ENCODE measurements around the gene TECPR2. TPM values are rescaled to one million over a fixed set of nuclear protein-coding genes. Genes with fewer than 3 reads are reported as not detected.

TECPR2 gene
- total and polyA plus RNA-seq, 4 experiments from 2014 or later: 0.89 to 12.6 (median 7.8) TPM

DNA sequence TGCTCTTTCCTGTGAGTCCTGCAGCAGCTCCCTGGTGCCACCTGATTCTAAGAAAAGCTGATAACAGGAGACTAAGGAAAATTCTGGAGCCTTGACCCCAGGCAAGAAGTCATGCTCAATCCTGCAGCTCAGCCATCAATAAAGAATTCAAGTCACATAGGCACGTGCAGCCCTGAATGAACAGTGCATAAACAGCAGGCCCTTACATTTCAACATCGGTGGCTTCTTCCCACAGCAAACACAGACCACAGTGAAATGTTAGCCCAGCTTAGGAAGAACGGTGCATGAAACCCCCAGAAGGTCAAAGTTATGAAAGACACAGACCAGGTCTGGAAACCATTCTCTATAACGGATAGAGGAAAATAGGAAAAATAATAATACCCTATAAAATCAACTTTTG lies 10.5 kb upstream of the TECPR2 start:
- POLR2A ChIA-PET (ENCODE audit: partially characterized antibody): interaction anchor here (2.2 kb wide), 1 partner anchor 10 kb away, joined by 7 read pairs; the partner anchor contains the start of genes CINP and TECPR2

DNA sequence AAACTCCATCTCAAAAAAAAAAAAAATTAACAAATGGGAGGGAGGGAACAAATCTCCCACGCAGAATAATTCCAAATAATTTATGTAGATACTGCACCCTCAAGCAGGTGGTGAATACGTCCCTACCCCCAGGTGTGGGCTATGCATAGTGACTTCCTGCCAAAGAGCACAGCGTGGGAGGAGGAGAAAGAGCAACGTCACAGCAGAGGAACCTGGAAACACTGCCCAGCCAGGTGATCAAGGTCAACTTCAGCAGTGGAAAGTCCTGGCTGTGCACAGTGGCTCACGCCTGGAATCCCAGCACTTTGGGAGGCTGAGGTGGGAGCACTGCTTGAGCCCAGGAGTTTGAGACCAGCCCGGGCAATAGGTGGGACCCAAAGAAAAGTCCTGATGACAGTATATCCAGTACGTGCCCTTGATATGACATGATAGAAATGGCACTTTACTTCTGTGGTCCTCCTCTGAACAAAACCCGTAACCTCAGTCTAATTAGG lies 9.6 kb upstream of the TECPR2 start:
- intact Hi-C loops (cut with micrococcal nuclease): no loop called here
- Mint-ChIP-seq H3K4me3 (no peak overlapping the region), H3K4me1 (peaks cover 0 to 11% (median under 1%) of the 10 kb centered on the region in 4 donors), H3K27ac (no peak overlapping the region), H3K36me3 (peaks cover 42 to 60% of the 10 kb centered on the region in 2 donors), H3K27me3 (no peaks in the 10 kb centered on the region), H3K9me3 (no peaks in the 10 kb centered on the region)
- ChIA-PET POLR2A (ENCODE audit: partially characterized antibody) (interaction anchor here (2.2 kb wide), 1 partner anchor 9 kb away, joined by 7 read pairs; the partner anchor contains the start of genes CINP and TECPR2), CTCF (ENCODE audit: partially characterized antibody) (no interaction called here)
- DNase-seq: no peak
- no peak overlapping the region for H3K27ac ChIP-seq (ENCODE audit: low read depth, low read length)
- no peaks in the 10 kb centered on the region for H3K9me3 ChIP-seq (ENCODE audit: control insufficient read depth in 1 of 2, low read length in 2 of 2)
- H3K4me3 ChIP-seq (ENCODE audit: low read length in 2 of 2): no peak overlapping the region
- peaks cover 44% of the 10 kb centered on the region for H3K36me3 ChIP-seq (ENCODE audit: insufficient read depth, low read length)
- no peaks in the 10 kb centered on the region for H3K27me3 ChIP-seq (ENCODE audit: insufficient read depth, low read length)
- no peaks in the 10 kb centered on the region for H3K4me1 ChIP-seq (ENCODE audit: insufficient read depth, low read length)

More for the DNA sequence above, 10.5 kb upstream of the TECPR2 start:
- Histone ChIP-seq H3K4me3 (ENCODE audit: low read length in 2 of 2) (no peak overlapping the region), H3K27me3 (ENCODE audit: insufficient read depth, low read length) (no peaks in the 10 kb centered on the region), H3K4me1 (ENCODE audit: insufficient read depth, low read length) (no peaks in the 10 kb centered on the region), H3K36me3 (ENCODE audit: insufficient read depth, low read length) (peaks cover 49% of the 10 kb centered on the region), H3K27ac (ENCODE audit: low read depth, low read length) (no peak overlapping the region), H3K9me3 (ENCODE audit: control insufficient read depth in 1 of 2, low read length in 2 of 2) (no peaks in the 10 kb centered on the region)
- Mint-ChIP-seq H3K27ac (peak overlapping the region in 2 of 7 donors; percentile 30 to 77), H3K4me1 (peaks cover 0 to 3% (median under 1%) of the 10 kb centered on the region in 4 donors), H3K27me3 (no peaks in the 10 kb centered on the region), H3K9me3 (no peaks in the 10 kb centered on the region), H3K4me3 (peak overlapping the region in 1 of 8 donors; percentile 1), H3K36me3 (peaks cover 44 to 58% of the 10 kb centered on the region in 2 donors)
- intact Hi-C loops (cut with micrococcal nuclease): no loop called here
- CTCF ChIA-PET (ENCODE audit: partially characterized antibody): no interaction called here
- no peak for DNase-seq

DNA sequence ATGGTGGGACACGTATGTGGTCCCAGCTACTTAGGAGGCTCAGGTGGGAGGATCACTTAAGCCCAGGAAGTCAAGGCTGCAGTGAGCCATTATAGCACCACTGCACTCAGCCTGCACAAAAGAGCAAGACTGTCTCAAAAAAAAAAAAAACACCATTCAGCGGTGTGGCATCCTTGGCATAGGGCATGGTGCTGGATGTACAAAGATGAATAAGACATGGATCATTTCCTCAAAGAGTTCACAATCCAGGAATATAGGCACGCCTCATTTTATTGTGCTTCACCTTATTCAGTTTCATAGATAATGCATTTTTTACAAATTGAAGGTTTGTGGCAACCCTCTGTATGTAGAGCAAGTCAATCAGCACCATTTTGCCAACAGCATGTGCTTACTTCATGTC lies 6.5 kb upstream of the TECPR2 start:
- peaks cover 33 to 53% of the 10 kb centered on the region in 2 donors for H3K36me3 Mint-ChIP-seq
- Histone ChIP-seq H3K9me3 (ENCODE audit: control insufficient read depth in 1 of 2, low read length in 2 of 2) (no peaks in the 10 kb centered on the region), H3K4me3 (ENCODE audit: low read length in 2 of 2) (no peak overlapping the region), H3K4me1 (ENCODE audit: insufficient read depth, low read length) (peaks cover 8% of the 10 kb centered on the region), H3K27me3 (ENCODE audit: insufficient read depth, low read length) (no peaks in the 10 kb centered on the region), H3K36me3 (ENCODE audit: insufficient read depth, low read length) (peaks cover 31% of the 10 kb centered on the region), H3K27ac (ENCODE audit: low read depth, low read length) (no peak overlapping the region)
- H3K9me3 Mint-ChIP-seq: no peaks in the 10 kb centered on the region
- no peak for DNase-seq
- intact Hi-C loops (cut with micrococcal nuclease): no loop called here
- peaks cover 6 to 27% (median 10%) of the 10 kb centered on the region in 4 donors for H3K4me1 Mint-ChIP-seq
- no peak overlapping the region for H3K4me3 Mint-ChIP-seq
- POLR2A ChIA-PET (ENCODE audit: partially characterized antibody): interaction anchor here (1.1 kb wide), 1 partner anchor 37 kb away, joined by 3 read pairs; the partner anchor contains the start of gene ZNF839
- H3K27me3 Mint-ChIP-seq: no peaks in the 10 kb centered on the region
- H3K27ac Mint-ChIP-seq: no peak overlapping the region
- CTCF ChIA-PET (ENCODE audit: partially characterized antibody): no interaction called here

DNA sequence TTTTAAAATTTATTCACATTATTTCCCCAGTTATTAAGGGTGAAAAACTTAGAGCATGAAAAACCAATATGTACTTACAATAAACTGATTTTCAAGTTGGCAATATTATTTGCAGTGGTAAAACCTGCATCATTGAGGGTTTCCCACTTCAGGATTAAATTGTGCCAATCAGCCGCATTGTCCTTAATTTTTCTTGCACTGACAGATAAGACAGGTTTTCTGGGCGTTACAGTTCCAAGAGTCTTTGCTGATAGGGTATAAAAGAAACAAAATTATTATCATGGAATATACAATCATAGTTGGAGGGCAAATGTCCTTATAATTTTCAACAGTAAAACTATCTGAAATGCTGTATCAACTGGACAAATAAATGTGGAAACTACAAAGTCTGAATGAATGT lies 3.4 kb upstream of the TECPR2 start:
- intact Hi-C loops (cut with micrococcal nuclease): no loop called here
- CTCF ChIA-PET (ENCODE audit: partially characterized antibody): no interaction called here
- Mint-ChIP-seq H3K4me3 (no peak overlapping the region), H3K27ac (peak overlapping the region in 1 of 7 donors; percentile 59), H3K36me3 (peaks cover 24 to 51% of the 10 kb centered on the region in 2 donors), H3K9me3 (no peaks in the 10 kb centered on the region), H3K4me1 (peaks cover 13 to 36% (median 24%) of the 10 kb centered on the region in 4 donors), H3K27me3 (no peaks in the 10 kb centered on the region)
- POLR2A ChIA-PET (ENCODE audit: partially characterized antibody): interaction anchor here (1.4 kb wide), 1 partner anchor 41 kb away, joined by 4 read pairs; no protein-coding TSS in a partner anchor
- H3K4me3 ChIP-seq (ENCODE audit: low read length in 2 of 2): no peak overlapping the region
- H3K27ac ChIP-seq (ENCODE audit: low read depth, low read length): no peak overlapping the region
- peaks cover 31% of the 10 kb centered on the region for H3K4me1 ChIP-seq (ENCODE audit: insufficient read depth, low read length)
- DNase-seq: no peak
- no peaks in the 10 kb centered on the region for H3K27me3 ChIP-seq (ENCODE audit: insufficient read depth, low read length)
- peaks cover 14% of the 10 kb centered on the region for H3K36me3 ChIP-seq (ENCODE audit: insufficient read depth, low read length)
- H3K9me3 ChIP-seq (ENCODE audit: control insufficient read depth in 1 of 2, low read length in 2 of 2): no peaks in the 10 kb centered on the region

DNA sequence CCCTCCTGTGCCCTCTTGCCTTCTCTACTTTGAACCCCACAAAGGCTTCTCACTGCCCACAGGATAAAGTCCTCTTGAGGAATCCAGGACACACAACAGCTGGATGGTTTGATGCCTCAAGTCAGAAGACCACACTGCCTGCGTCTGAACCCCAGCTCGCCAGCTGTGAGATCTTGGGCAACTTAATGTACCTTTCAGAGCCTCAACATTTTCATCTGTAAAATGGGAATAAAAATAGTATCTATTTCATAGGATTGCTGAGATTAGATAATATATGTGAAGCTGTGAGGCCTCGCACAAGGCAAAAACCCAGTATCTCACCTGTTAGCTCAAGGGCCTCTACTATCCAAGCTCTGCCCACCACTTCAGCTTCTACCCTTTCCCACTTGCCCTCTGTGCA lies 2.4 kb upstream of the TECPR2 start:
- POLR2A ChIA-PET (ENCODE audit: partially characterized antibody): interaction anchor here (1.4 kb wide), 1 partner anchor 42 kb away, joined by 4 read pairs; no protein-coding TSS in a partner anchor
- intact Hi-C loops (cut with micrococcal nuclease): no loop called here
- Mint-ChIP-seq H3K4me3 (peak overlapping the region in 1 of 8 donors; percentile 25), H3K27ac (peak overlapping the region in 4 of 7 donors; percentile 61 to 84 (median 65)), H3K9me3 (no peaks in the 10 kb centered on the region), H3K36me3 (peaks cover 21 to 45% of the 10 kb centered on the region in 2 donors), H3K4me1 (peaks cover 13 to 36% (median 24%) of the 10 kb centered on the region in 4 donors), H3K27me3 (no peaks in the 10 kb centered on the region)
- peaks cover 9% of the 10 kb centered on the region for H3K36me3 ChIP-seq (ENCODE audit: insufficient read depth, low read length)
- no peaks in the 10 kb centered on the region for H3K27me3 ChIP-seq (ENCODE audit: insufficient read depth, low read length)
- H3K27ac ChIP-seq (ENCODE audit: low read depth, low read length): no peak overlapping the region
- peaks cover 33% of the 10 kb centered on the region for H3K4me1 ChIP-seq (ENCODE audit: insufficient read depth, low read length)
- CTCF ChIA-PET (ENCODE audit: partially characterized antibody): interaction anchor here (1.4 kb wide), 1 partner anchor 78 kb away, joined by 3 read pairs; no protein-coding TSS in a partner anchor
- no peaks in the 10 kb centered on the region for H3K9me3 ChIP-seq (ENCODE audit: control insufficient read depth in 1 of 2, low read length in 2 of 2)
- no peak overlapping the region for H3K4me3 ChIP-seq (ENCODE audit: low read length in 2 of 2)
- no peak for DNase-seq

DNA sequence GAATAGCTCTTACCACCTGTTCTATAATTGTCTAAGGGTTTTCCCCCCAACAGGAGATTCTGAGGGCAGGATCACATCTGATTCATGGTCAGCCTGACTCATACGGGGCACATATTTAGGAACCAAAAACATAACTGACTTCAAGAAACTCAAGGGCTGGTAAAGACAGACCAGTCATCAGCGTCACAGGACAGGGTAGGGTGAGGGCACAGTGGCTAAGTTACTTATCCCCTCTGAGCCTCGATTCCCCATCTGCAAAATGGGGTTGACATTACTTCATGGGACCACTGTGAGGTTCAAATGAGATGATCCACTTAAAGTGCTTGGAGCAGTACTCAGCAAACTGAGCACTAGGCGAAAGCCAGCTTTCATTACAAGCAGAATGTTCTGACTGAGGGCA lies 657 bp upstream of the TECPR2 start:
- Mint-ChIP-seq H3K27ac (peak overlapping the region; percentile 93 to 99 (median 98)), H3K4me1 (peaks cover 15 to 33% (median 27%) of the 10 kb centered on the region in 4 donors), H3K36me3 (peaks cover 13 to 35% of the 10 kb centered on the region in 2 donors), H3K9me3 (no peaks in the 10 kb centered on the region), H3K27me3 (no peaks in the 10 kb centered on the region), H3K4me3 (peak overlapping the region in 7 of 8 donors; percentile 94 to 98 (median 97))
- ChIA-PET POLR2A (ENCODE audit: partially characterized antibody) (interaction anchor here (0.5 to 1.9 kb wide), 14 partner anchors 9 to 415 kb away, joined by 3 to 24 read pairs (median 4); partner anchors contain the start of genes MOK and ZNF839), CTCF (ENCODE audit: partially characterized antibody) (interaction anchor here (0.6 to 1.4 kb wide), 2 partner anchors 45 to 76 kb away, joined by 3 read pairs; no protein-coding TSS in a partner anchor)
- DNase-seq: peak in 2 of 5 donors; percentile 12 to 58
- H3K36me3 ChIP-seq (ENCODE audit: insufficient read depth, low read length): no peaks in the 10 kb centered on the region
- H3K27me3 ChIP-seq (ENCODE audit: insufficient read depth, low read length): no peaks in the 10 kb centered on the region
- no peaks in the 10 kb centered on the region for H3K9me3 ChIP-seq (ENCODE audit: control insufficient read depth in 1 of 2, low read length in 2 of 2)
- intact Hi-C loops (cut with micrococcal nuclease): loop anchor here (1.0 to 2.0 kb wide), 3 partner anchors 43 to 397 kb away; partner anchors contain the start of genes DYNC1H1, MOK and ZNF839
- peaks cover 33% of the 10 kb centered on the region for H3K4me1 ChIP-seq (ENCODE audit: insufficient read depth, low read length)
- H3K4me3 ChIP-seq (ENCODE audit: low read length in 2 of 2): peak overlapping the region; percentile 80 to 95
- H3K27ac ChIP-seq (ENCODE audit: low read depth, low read length): peak overlapping the region; percentile 87
